ENCODE data around the gene ATP6AP1.
A peak's percentile ranks its signal among the peaks of the same experiment; 100 is the strongest.

ATP6AP1 gene

GRCh38 chrX:154452823-154453222 lies 24.3 kb downstream of the ATP6AP1 start:
- DNase-seq: no peak

GRCh38 chrX:154457491-154458115 lies 29.1 kb downstream of the ATP6AP1 start:
- DNase-seq: peak; percentile 36

- peak; percentile 60 for DNase-seq
These were observed 29.9 kb downstream of the ATP6AP1 start, which contains the start of gene PLXNA3 for GRCh38 chrX:154458116-154458953. TSS of gene PLXNA3 (plus strand) at chrX:154458281. CDS start at chrX:154460184, 1,903 bp downstream.

- DNase-seq: no peak
These were observed 30.7 kb downstream of the ATP6AP1 start for GRCh38 chrX:154458954-154459778.

DNA sequence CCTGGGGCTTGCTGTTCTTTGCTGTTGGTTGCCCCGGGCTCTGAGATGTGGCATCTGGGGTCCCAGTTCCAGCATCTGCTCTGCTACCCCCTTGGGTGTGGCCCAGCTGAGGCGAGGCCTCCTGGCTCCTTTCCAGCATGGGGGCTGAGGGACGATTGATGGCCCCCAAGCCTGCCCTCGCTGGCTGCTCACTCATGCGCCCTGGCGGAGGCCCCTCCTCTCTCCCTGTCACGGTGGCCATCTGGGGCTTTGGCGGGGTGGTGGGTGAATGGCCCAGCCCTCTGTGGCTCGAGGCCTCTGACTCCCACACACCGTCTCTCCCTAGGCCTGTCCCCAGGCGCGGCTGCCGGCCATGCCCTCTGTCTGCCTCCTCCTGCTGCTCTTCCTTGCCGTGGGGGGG lies 31.4 kb downstream of the ATP6AP1 start:
- DNase-seq: no peak

GRCh38 chrX:154460326-154460725 lies 31.8 kb downstream of the ATP6AP1 start:
- DNase-seq: no peak

GRCh38 chrX:154462396-154462795 lies 33.9 kb downstream of the ATP6AP1 start:
- DNase-seq: no peak

DNA sequence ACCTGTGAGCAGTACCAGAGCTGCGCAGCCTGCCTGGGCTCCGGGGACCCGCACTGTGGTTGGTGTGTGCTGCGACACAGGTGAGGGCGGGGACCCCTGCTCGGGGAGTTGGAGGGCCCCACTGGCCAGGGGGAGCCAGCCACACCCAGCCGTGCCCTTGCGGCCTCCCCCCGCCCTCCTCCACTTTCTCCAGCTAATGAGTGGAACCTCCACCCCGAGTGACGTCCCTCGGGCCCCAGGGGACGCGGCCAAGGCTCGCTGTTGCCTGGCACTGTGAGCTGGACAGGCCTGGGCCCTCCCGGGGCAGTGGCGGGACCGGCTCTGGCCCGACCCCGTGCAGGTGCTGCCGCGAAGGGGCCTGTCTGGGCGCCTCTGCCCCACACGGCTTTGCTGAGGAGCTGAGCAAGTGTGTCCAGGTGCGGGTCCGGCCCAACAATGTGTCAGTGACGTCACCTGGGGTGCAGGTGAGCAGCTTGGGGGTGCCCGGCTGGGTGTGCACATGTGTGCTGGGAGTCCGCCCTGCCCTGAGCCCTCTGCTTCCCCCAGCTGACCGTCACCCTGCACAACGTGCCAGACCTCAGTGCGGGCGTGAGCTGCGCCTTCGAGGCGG lies 35.2 kb downstream of the ATP6AP1 start:
- DNase-seq: no peak

- DNase-seq: no peak
These were observed 36.4 kb downstream of the ATP6AP1 start for GRCh38 chrX:154464806-154465365.

DNA sequence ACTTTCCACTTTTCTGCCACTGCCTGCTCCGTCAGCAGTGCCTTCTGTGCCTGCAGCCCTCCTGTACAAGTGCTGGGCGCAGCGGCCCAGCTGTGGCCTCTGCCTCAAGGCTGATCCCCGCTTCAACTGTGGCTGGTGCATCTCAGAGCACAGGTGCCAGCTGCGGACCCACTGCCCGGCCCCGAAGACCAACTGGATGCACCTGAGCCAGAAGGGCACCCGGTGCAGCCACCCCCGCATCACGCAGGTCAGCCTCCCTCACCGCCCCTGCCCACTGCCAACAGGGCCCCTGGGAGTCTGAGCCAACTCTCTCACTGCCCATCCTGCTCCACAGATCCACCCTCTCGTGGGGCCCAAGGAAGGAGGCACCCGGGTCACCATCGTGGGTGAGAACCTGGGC lies 37.1 kb downstream of the ATP6AP1 start:
- no peak for DNase-seq

DNA sequence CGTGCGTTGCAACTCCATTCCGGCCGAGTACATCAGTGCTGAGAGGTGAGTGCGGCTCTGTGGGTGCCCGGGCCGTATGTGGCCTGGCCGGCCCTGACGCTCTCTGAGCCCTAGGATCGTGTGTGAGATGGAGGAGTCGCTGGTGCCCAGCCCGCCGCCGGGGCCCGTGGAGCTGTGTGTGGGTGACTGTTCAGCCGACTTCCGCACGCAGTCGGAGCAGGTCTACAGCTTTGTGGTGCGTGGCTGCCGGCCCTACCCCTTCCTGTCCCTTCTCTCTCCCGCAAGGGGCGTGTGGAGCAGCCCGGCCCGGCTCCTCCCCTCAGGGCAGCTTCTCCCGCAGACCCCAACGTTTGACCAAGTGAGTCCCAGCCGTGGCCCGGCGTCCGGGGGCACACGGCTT lies 37.6 kb downstream of the ATP6AP1 start:
- no peak for DNase-seq

- DNase-seq: no peak
These were observed 38.4 kb downstream of the ATP6AP1 start for GRCh38 chrX:154466907-154467306.

- DNase-seq: no peak
These were observed 39.1 kb downstream of the ATP6AP1 start for GRCh38 chrX:154467556-154467955.

DNA sequence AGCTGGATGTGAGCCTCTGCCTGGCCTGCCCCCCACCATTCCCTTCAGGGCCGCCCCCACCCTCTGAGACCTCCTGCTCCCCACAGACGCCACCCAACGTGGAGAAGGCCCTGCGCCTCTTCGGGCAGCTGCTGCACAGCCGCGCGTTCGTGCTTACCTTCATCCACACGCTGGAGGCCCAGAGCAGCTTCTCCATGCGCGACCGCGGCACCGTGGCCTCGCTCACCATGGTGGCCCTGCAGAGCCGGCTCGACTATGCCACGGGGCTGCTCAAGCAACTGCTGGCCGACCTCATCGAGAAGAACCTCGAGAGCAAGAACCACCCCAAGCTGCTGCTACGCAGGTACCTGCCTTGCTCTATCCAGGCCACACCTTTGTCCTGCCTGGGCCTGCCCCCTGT lies 39.7 kb downstream of the ATP6AP1 start:
- DNase-seq: no peak

DNA sequence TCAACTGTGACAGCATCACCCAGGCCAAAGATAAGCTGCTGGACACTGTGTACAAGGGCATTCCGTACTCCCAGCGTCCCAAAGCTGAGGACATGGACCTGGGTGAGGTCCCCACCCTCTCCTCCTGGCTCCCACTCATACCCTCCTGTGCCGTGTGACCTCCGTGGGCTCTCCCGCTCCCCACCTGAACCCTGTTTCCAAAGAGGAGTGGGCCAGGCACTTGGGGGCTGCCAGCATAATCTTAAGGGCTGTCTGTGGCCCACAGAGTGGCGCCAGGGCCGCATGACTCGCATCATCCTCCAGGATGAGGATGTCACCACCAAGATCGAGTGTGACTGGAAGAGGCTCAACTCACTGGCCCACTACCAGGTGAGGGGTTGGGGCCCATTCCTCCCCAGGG lies 40.6 kb downstream of the ATP6AP1 start:
- no peak for DNase-seq

DNA sequence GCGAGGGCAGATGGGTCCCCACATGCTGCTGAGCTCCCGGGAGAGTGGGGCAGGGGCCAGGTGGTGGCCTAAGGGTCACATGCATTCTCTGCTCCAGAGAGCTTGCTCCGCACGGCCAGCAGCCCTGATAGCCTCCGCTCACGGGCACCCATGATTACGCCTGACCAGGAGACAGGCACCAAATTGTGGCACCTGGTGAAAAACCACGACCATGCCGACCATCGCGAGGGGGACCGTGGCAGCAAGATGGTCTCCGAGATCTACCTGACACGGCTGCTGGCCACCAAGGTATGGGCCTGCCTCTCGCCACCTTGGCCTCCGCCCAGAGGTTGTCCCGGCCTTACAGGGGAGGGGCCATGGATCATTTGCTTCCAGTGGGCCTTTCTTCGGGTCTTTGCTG lies 41.4 kb downstream of the ATP6AP1 start:
- DNase-seq: no peak

- DNase-seq: no peak
These were observed 42.0 kb downstream of the ATP6AP1 start for GRCh38 chrX:154470434-154470833.

DNA sequence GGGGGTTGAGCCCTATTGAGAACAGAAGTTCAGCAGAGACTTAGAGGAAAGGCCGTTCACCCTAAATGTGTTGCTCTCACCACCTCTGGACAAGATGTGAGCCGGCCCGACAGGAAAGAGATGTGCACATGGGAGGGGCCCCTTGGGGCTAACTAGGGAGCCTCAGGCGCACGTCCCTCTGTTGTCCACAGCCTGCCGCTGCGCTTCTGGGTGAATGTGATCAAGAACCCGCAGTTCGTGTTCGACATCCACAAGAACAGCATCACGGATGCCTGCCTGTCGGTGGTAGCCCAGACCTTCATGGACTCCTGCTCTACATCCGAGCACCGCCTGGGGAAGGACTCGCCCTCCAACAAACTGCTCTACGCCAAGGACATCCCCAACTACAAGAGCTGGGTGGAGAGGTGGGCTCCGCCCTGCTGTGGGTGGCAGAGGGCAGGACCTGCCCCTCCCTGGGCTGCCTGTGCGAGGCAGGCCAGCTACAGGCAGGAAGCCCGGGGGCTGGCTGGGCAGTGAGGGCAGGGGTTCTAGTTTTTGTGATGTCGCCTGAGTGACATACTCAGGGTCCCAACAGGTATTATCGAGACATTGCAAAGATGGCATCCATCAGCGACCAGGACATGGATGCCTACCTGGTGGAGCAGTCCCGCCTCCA lies 42.6 kb downstream of the ATP6AP1 start:
- no peak for DNase-seq

DNA sequence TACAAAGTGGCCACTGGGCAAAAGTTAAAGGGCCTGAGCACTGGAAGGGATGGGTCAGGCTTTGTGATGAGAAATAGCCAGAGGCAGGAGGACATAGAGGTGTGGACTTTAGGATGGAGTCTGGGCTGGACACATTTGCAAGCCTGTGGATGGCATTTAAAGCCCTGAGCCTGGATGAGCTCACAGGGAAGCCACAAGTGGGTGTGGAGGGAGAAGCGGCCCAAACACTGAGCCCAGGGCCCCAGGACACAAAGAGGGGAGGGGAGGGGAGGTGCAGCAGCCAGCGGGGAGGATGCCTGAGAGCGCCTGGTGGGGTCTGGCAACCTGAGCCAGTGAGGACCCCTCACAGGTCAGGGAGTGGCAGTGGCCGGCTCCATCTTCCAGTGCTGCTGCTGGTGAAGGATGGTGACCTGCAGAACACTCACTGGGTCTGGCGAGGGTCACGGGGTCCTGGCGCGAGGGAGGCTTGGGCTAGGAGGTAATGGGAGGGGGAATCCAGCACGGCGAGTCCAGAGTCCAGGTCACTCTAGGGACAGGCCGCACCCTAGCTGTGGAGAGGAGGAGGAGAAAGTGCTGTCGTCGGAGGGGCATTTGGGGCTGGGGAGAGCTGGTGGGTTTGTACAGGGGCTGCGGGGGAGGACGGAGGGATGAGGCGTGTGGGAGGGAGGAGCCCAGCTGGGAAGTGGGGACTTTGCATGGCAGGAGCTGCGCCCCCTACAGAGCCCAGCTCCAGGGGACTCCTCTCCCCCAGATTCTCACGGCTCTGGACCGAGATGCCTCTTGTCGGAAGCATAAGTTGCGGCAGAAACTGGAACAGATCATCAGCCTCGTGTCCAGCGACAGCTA lies 43.6 kb downstream of the ATP6AP1 start:
- no peak for DNase-seq

DNA sequence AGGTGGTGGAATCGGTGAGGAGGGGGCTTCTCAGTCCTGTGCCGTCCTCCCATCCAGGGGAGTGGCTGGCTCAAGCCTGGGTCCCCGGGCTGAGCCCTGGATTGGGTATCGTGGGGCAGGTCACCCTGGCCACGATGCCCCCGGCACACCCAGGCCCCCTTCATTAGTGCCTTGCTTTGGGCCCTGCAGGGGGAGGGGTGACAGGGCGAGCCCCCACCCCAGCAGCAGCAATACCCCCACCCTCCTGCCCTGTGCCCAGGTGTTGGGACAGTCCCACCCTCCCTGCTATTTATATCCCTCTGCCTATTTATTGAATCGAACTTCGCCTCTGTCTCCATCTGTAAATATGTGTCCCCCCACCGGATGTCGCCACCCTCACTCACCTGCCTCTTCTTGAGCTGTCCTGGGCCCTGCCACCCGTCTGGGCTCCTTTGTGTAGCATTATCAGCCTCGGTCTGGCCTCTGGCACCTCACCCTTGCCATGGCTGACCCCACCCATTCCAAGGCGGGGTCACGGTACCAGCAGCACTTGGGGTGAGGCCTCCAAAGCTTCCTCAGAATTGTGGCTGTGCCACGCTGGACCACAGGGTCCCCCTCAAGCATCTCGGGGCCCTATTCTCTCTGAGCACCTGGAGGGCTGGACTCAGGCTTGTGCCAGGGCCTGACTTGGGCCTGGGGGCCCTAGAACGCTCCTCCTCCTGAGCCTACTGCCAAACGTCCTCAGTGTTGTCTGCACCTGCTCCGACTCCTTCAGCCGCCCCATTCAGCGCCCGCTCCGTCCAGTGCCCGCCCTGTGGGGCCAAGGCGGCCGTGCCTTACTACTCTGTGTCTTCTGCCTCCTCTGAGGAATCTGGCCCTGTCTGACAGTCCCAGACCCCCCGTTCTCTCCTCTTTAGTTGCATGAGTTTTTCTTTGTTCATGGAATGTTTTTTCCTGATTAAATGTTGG lies 44.5 kb downstream of the ATP6AP1 start:
- DNase-seq: no peak

Measured in stimulated activated CD4-positive, alpha-beta T cell treated with anti-CD3 and anti-CD28 coated beads, Interleukin-4, amount 100 ng/mL, for 24 hours (primary cell).